HCT116 (cell line): ENCODE data around the gene GGT5.

ENCODE experiments used
- CTCF ChIP-seq, 3 experiments: fragments of 200-600 bp in 1 of 3; sonication (generic) in 1 of 3; IDR thresholded peaks in 2 of 3; conservative IDR thresholded peaks in 1 of 3; 2 replicates each; pipeline ENCODE4 v1.5.1; 2012 to 2017; ENCODE audit warnings: low read depth in 2 of 3, low read length in 2 of 3, antibody characterized with exemption in 1 of 3, borderline replicate concordance in 1 of 3, control low read depth in 1 of 3, mild to moderate bottlenecking in 1 of 3, mixed read lengths in 1 of 3, mixed run types in 1 of 3, moderate library complexity in 1 of 3; ENCODE audit not compliant: insufficient read depth in 1 of 3
- MAX ChIP-seq: IDR thresholded peaks from 2 replicates; pipeline ENCODE4 v1.6.1; 2012

- TF ChIP-seq MAX = no peak
- TF ChIP-seq CTCF (IDR thresholded peaks at IDR 0.05 in 2 of 3, conservative IDR thresholded peaks at IDR 0.05 in 1 of 3; ENCODE audit: borderline replicate concordance in 1 of 3, insufficient read depth in 1 of 3, low read depth in 2 of 3, low read length in 2 of 3) = no peak
Observed at GRCh38 chr22:24209016-24209415, 35.9 kb downstream of the GGT5 start.
